ENCODE data around the gene ELAVL2.

ELAVL2 gene

DNA sequence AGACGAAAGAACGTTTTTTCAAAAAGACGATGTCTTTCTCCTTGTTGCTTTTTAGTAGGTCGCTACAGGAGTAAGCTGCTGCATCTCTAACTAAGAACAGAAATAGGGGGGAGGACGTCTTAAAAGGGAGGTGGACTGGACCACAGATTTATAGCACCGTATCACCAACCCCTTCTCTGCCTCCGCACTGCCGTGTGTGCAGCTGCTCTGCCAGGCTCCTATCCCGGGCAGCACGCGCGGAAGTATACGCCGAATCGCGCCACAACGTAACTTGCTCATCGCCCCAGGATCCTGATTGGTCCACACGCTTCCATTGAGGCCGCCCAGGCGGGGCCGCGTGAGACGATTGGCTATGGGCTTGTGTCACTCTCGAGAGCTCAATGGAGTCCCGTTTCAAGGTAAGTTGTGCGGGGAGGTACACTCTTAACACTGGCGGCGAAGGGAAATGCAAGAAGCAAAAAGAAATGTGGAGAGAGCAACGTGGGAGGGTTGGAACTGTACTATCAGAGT, at the start of gene ELAVL2:
Gene ELAVL2, minus strand, starts transcription at position 121 of the 510 bp plus-strand sequence. CDS start 64,006 bp downstream, outside the sequence.
- peak; percentile 92 for DNase-seq (ENCODE audit: low spot score)

GRCh38 chr9:23858234-23858633, 32.2 kb upstream of the ELAVL2 start:
- DNase-seq (ENCODE audit: low spot score), result no peak

GRCh38 chr9:23855873-23856604, 30.0 kb upstream of the ELAVL2 start:
- DNase-seq (ENCODE audit: low spot score), result no peak

DNA sequence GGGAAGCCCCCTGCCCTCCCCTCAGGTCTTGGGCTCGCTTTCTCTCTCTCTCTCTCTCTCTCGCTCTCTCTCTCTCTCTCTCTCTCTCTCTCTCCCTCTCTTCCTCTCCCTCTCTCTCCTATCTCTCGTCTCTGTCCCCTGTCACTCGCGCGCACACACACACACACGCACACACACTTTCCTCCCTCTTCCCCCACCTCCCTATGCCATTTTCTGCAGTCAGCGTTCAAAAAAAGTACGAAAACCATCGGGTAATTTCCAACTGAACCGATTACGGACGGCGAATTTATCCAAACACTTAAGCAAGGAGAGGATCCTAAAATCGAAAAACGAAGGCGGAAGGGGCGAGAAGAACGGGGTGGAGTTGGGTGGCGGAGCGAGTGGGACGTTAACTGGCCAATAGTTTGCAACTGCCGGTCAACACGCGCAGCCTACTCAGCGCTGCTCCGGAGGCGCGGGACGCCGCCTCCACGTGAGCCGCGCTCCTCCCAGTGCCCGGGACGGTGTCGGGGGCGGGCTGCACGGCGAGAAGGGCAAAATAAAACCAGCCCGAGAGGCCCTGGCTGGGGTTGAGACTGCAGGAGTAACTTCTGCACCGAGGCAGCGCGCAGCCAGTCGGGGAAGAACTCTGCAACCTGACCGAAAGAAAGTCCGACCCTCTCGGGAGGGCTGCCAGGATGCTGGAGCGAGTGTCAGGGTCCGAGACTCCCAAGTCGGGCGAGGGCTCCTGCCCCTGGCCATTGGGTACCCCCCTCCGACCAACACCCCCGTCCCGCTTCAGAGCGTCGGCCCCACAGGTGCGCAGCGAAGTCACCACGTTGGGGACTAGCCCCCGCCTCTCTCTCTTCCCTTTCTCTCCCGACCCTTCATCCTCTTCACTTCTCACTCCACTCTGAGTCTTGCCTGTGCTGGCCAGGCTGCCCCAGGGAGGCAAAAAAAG, 24.9 kb upstream of the ELAVL2 start:
- DNase-seq (ENCODE audit: low spot score), result no peak

GRCh38 chr9:23850242-23850689, 24.2 kb upstream of the ELAVL2 start:
- DNase-seq (ENCODE audit: low spot score), result no peak

DNA sequence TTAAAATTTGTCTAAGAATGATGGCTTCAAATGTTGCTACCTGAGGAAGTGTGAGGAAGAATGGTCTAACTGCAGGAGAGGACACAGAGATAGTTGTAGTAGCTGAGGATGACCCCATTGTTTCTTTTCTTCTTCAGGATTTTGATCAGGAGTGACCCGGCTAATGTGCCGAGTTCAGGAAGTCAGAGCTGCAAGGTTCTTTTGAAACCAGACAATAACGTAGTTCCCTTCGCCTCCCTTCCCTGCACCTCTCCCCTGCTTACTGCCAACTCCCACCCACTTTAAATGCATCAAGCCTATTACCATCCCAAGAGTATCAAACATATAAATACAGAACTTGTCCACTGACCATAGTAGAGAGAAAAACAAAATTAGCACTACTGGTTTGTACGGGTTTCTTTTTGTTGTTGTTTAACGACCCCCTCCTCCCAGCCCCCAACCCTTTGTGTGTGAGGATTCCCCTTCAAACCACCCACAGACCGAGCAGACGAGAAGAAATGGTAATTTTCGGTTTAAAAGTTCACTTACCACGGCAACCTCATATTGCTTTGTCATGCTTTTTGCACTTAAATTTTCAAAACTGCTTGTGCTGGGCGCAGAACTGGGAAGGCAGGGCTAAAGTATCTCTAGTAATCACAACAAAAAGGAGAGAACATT, 23.5 kb upstream of the ELAVL2 start:
- no peak for DNase-seq (ENCODE audit: low spot score)

- no peak for DNase-seq (ENCODE audit: low spot score)
Measured at GRCh38 chr9:23842565-23843129, 16.6 kb upstream of the ELAVL2 start.

DNA sequence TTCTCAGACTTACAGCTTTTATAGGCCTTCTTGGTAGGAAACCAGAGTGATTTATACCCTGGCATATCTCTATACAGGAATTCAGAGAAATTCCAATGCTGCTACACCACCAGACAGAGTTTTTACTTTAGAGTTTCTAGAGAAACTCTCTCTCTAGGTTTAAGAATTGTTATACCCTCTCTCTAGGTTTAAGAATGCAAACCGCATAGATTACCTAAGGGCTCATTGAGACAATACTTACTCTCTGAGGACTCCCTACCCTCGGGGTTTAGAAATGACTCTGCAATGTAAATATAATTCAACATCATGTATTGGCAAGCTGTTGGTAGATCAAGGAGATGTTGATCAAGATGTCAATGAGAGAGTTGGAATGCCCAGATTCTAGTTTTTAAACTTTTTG, 15.3 kb upstream of the ELAVL2 start:
- no peak for DNase-seq (ENCODE audit: low spot score)

DNA sequence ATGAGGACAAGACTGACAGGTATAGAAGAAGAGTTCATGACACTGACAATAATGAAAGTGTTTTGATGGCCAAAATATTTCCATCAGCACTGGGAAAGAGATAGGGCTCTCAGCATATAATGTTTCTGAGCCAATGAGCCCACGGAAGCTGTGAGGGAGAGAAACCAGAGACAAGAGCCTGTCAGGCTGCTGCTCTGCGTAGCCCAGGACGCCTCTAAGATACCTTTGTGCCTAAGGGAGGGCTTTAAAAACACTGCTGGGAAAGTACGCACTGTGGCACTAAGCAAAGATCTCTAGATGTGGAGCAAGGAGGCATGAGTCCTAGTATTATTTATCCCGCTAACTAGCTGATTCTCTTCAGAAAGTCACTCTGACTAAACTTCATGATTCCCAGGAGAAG, 11.0 kb upstream of the ELAVL2 start:
- no peak for DNase-seq (ENCODE audit: low spot score)

DNA sequence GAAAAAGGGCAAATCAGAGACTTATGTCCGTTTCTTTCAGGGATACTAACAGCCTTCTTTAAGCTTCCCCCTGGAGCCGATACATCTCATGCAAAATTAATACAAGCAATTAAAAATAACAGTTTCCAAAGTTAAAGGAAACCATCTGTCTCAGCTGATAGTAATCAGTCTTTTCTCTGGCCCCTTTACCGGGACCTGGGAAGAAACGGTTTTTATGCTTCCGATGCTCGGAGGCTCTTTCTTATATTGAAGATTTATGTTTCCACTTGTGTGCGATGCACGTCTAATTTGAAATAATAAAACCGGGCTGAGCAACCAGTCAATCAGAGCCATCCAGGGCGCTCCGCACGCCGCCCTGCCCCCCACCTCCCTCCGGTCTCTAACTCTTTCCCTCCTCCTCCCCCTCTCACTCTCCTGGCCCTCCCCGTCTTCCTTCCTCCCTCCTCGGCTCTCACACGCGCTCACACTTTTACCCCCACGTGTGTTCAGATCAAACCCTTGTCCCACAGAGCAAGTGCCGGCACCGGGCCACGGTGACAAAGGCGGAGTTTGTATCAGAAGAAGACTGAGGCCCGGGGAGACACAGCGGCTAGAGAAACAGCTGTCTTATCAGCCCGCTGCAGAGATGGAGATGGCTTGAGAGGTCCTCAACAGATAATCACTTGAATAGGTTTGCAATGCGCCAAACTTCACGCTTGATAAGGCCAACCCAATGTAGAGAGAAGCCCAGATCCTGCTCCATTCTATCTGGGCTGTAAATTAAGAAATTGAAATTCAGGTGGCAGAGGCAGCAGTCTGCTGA, 5.1 kb upstream of the ELAVL2 start:
- DNase-seq (ENCODE audit: low spot score), result no peak

DNA sequence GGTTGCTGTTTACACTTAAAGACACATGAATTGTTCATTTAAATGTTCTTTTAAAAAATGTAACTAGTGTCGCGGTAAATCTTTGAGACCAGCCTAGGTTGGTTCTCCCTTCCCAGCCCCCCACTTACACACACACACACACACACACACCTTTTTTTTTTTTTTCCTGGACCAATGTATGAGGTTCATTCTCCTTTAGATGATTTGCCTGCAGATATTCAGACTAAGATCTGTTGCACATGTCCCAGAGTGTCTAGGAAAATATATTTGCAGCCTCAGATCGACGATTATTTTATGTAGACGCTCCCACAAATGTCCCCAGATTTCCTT, 4.4 kb upstream of the ELAVL2 start:
- no peak for DNase-seq (ENCODE audit: low spot score)

- DNase-seq (ENCODE audit: low spot score), result no peak
Measured at GRCh38 chr9:23829580-23830475, 3.8 kb upstream of the ELAVL2 start.

- peak; percentile 30 for DNase-seq (ENCODE audit: low spot score)
Measured at GRCh38 chr9:23825700-23826099, 340 bp downstream of the ELAVL2 start.

- no peak for DNase-seq (ENCODE audit: low spot score)
Measured at GRCh38 chr9:23824830-23825591, 1.0 kb downstream of the ELAVL2 start.

GRCh38 chr9:23823986-23824829, 1.8 kb downstream of the ELAVL2 start:
- no peak for DNase-seq (ENCODE audit: low spot score)

DNA sequence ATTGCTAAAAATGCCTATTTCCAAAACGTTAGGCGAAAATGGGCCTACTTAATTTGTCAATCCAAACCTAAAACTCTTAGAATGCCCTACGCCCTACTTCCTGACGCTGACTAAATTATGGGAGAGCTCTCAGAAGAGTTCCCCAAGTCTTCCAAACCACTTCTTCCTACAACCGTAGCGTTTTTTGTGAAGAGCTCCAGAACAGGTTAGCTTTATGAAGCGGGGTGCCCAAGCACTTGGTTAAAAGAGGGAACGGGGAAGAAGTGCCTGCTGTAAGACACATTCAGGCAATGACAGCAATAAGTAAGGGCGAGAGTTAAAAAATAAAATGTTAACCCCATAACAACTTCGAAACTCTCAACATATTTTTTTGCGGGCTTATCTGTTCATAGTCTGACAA, 2.8 kb downstream of the ELAVL2 start:
- no peak for DNase-seq (ENCODE audit: low spot score)

GRCh38 chr9:23822261-23823169, 3.5 kb downstream of the ELAVL2 start:
- DNase-seq (ENCODE audit: low spot score), result no peak

Data from pons (tissue), 1 donor.